WTC11 (cell line): ENCODE data around the gene DDR2. TPM values are rescaled to one million over a fixed set of nuclear protein-coding genes. Genes with fewer than 3 reads are reported as not detected.

Experiments
- ATAC-seq: fragments of 200-7000 bp; cut with Tn5 transposase; 2 replicates; pipeline ENCODE4 v1.10.0; 2021; ENCODE audit warnings: mild to moderate bottlenecking, moderate library complexity
- CTCF ChIA-PET: fragments of 300-600 bp; sonication (Branson Sonifier 250); formaldehyde crosslinking; loops from one replicate; lab custom pipeline; 2021; ENCODE audit warnings: antibody characterized with exemption; lab: Charles Lee
- POLR2A ChIA-PET: fragments of 350-600 bp; sonication (Branson Sonifier 250); formaldehyde crosslinking; loops from one replicate; lab custom pipeline; 2021; ENCODE audit warnings: antibody characterized with exemption; lab: Charles Lee
- DNase-seq: peaks from one replicate; pipeline ENCODE4 v3.0.0; 2021; ENCODE audit warnings: low spot score
- H3K27ac Mint-ChIP-seq: 2 replicates; pipeline ENCODE4 v1.8.0; 2021; ENCODE audit warnings: mixed read lengths
- H3K27me3 Mint-ChIP-seq: 2 replicates; pipeline ENCODE4 v1.8.0; 2021; ENCODE audit warnings: low read depth, mild to moderate bottlenecking, moderate library complexity, mixed read lengths
- H3K36me3 Mint-ChIP-seq: 2 replicates; pipeline ENCODE4 v1.8.0; 2021; ENCODE audit warnings: mixed read lengths
- H3K4me1 Mint-ChIP-seq: 2 replicates; pipeline ENCODE4 v1.8.0; 2022; ENCODE audit warnings: mixed read lengths
- H3K4me3 Mint-ChIP-seq: 2 replicates; pipeline ENCODE4 v1.8.0; 2021; ENCODE audit warnings: mild to moderate bottlenecking, moderate library complexity, mixed read lengths
- H3K9me3 Mint-ChIP-seq: 2 replicates; pipeline ENCODE4 v1.8.0; 2021; ENCODE audit warnings: mixed read lengths
- ELF4 ChIP-seq: sonication (generic); formaldehyde crosslinking; IDR thresholded peaks from 2 replicates; pipeline ENCODE4 v1.8.1; 2022; ENCODE audit warnings: low read depth, mild to moderate bottlenecking, moderate library complexity, missing genetic modification reagents
- EMX1 ChIP-seq: fragments of 250-450 bp; sonication (Bioruptor Pico); IDR thresholded peaks from 2 replicates; pipeline ENCODE4 v1.8.0; 2021; ENCODE audit warnings: mild to moderate bottlenecking
- ETV6 ChIP-seq: sonication (generic); formaldehyde crosslinking; IDR thresholded peaks from 2 replicates; pipeline ENCODE4 v1.8.1; 2022; ENCODE audit warnings: mild to moderate bottlenecking, missing genetic modification reagents
- GTF2I ChIP-seq: fragments of 250-450 bp; sonication (Bioruptor Pico); conservative IDR thresholded peaks from 2 replicates; pipeline ENCODE4 v1.4.0; 2021; ENCODE audit warnings: mild to moderate bottlenecking
- HMGA2 ChIP-seq: fragments of 250-450 bp; sonication (Bioruptor Pico); IDR thresholded peaks from 2 replicates; pipeline ENCODE4 v1.4.0; 2021; ENCODE audit warnings: mild to moderate bottlenecking, moderate library complexity
- JUN ChIP-seq: sonication (generic); formaldehyde crosslinking; IDR thresholded peaks from 2 replicates; pipeline ENCODE4 v1.8.0; 2023; ENCODE audit warnings: mild to moderate bottlenecking, missing genetic modification reagents
- KAT7 ChIP-seq: sonication (generic); formaldehyde crosslinking; IDR thresholded peaks from 2 replicates; pipeline ENCODE4 v1.8.1; 2023; ENCODE audit warnings: missing genetic modification reagents, mild to moderate bottlenecking, borderline replicate concordance
- NR2C2 ChIP-seq: sonication (generic); formaldehyde crosslinking; IDR thresholded peaks from 2 replicates; pipeline ENCODE4 v1.8.0; 2022; ENCODE audit warnings: mild to moderate bottlenecking, missing genetic modification reagents
- OVOL2 ChIP-seq: fragments of 250-450 bp; sonication (Bioruptor Pico); IDR thresholded peaks from 2 replicates; pipeline ENCODE4 v1.9.0; 2021; ENCODE audit warnings: mild to moderate bottlenecking, borderline replicate concordance
- PRRX2 ChIP-seq: fragments of 250-450 bp; sonication (Bioruptor Pico); IDR thresholded peaks from 2 replicates; pipeline ENCODE4 v1.8.0; 2021; ENCODE audit warnings: mild to moderate bottlenecking
- RELA ChIP-seq: sonication (generic); formaldehyde crosslinking; IDR thresholded peaks from 2 replicates; pipeline ENCODE4 v1.8.1; 2022; ENCODE audit warnings: missing genetic modification reagents, mild to moderate bottlenecking, borderline replicate concordance
- SMAD3 ChIP-seq: sonication (generic); formaldehyde crosslinking; IDR thresholded peaks from 2 replicates; pipeline ENCODE4 v1.8.0; 2022; ENCODE audit warnings: missing genetic modification reagents, mild to moderate bottlenecking, borderline replicate concordance
- SP1 ChIP-seq: sonication (generic); formaldehyde crosslinking; conservative IDR thresholded peaks from 2 replicates; pipeline ENCODE4 v1.8.1; 2022; ENCODE audit warnings: missing genetic modification reagents
- ZNF138 ChIP-seq: sonication (generic); formaldehyde crosslinking; conservative IDR thresholded peaks from 2 replicates; pipeline ENCODE4 v1.8.1; 2022; ENCODE audit warnings: mild to moderate bottlenecking, moderate library complexity, missing genetic modification reagents
- ZNF219 ChIP-seq: sonication (generic); formaldehyde crosslinking; IDR thresholded peaks from 2 replicates; pipeline ENCODE4 v1.8.0; 2023; ENCODE audit warnings: missing genetic modification reagents, mild to moderate bottlenecking, borderline replicate concordance
- total RNA-seq: library from RNA; stranded (reverse); gene quantifications from 3 replicates; pipeline ENCODE4 v1.2.3, GENCODE V29; 2021
- TF ChIP-seq, protein P1 (sequence below): sonication (generic); formaldehyde crosslinking; IDR thresholded peaks from 2 replicates; pipeline ENCODE4 v1.8.0; 2022; ENCODE audit warnings: mild to moderate bottlenecking, missing genetic modification reagents
- TF ChIP-seq, protein P2 (sequence below): sonication (generic); formaldehyde crosslinking; IDR thresholded peaks from 2 replicates; pipeline ENCODE4 v1.8.0; 2022; ENCODE audit warnings: mild to moderate bottlenecking, missing genetic modification reagents
- TF ChIP-seq, protein P3 (sequence below): sonication (generic); formaldehyde crosslinking; IDR thresholded peaks from 2 replicates; pipeline ENCODE4 v1.8.1; 2023; ENCODE audit warnings: mild to moderate bottlenecking, missing genetic modification reagents, moderate library complexity
- TF ChIP-seq, protein P4 (sequence below): fragments of 250-450 bp; sonication (Bioruptor Pico); IDR thresholded peaks from 2 replicates; pipeline ENCODE4 v1.9.0; 2021; ENCODE audit warnings: moderate library complexity, mild to moderate bottlenecking, inconsistent platforms, borderline replicate concordance
- TF ChIP-seq, protein P5 (sequence below): sonication (generic); formaldehyde crosslinking; IDR thresholded peaks from 2 replicates; pipeline ENCODE4 v1.8.1; 2023; ENCODE audit warnings: mild to moderate bottlenecking, moderate library complexity, missing genetic modification reagents
- TF ChIP-seq, protein P6 (sequence below): fragments of 250-450 bp; sonication (Bioruptor Pico); IDR thresholded peaks from 2 replicates; pipeline ENCODE4 v1.9.0; 2021; ENCODE audit warnings: mild to moderate bottlenecking, borderline replicate concordance
- TF ChIP-seq, protein P7 (sequence below): sonication (generic); formaldehyde crosslinking; IDR thresholded peaks from 2 replicates; pipeline ENCODE4 v1.8.0; 2022; ENCODE audit warnings: mild to moderate bottlenecking, missing genetic modification reagents
- TF ChIP-seq, protein P8 (sequence below): sonication (generic); formaldehyde crosslinking; IDR thresholded peaks from 2 replicates; pipeline ENCODE4 v1.8.1; 2023; ENCODE audit warnings: mild to moderate bottlenecking, missing genetic modification reagents

DDR2 gene
- total RNA-seq, 1 experiment from 2014 or later: 0.85 TPM

DNA sequence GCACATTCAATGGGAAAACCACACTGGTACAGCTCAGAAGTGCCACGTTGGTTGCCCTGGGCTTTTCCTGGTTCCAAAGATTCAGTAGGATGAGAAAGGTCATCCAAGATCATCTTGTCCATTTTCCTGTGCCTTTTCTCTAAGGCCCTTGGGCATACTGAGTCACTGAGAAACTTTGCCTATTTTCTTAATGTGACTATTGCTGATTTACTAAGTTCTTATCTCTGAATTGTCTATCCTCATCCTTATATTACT, 101.0 kb downstream of the DDR2 start:
- Mint-ChIP-seq H3K4me3 (no peak overlapping the region), H3K36me3 (no peaks in the 10 kb centered on the region), H3K9me3 (no peaks in the 10 kb centered on the region), H3K27me3 (no peaks in the 10 kb centered on the region), H3K27ac (no peak overlapping the region), H3K4me1 (peaks cover 7% of the 10 kb centered on the region)
- ATAC-seq: no peak
- TF ChIP-seq NR2C2 (CRISPR knock-in tag): no peak
- no peak for TF ChIP-seq KAT7 (CRISPR knock-in tag)
- TF ChIP-seq, protein P1, sequence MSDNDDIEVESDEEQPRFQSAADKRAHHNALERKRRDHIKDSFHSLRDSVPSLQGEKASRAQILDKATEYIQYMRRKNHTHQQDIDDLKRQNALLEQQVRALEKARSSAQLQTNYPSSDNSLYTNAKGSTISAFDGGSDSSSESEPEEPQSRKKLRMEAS (CRISPR knock-in tag): no peak
- TF ChIP-seq, protein P2, sequence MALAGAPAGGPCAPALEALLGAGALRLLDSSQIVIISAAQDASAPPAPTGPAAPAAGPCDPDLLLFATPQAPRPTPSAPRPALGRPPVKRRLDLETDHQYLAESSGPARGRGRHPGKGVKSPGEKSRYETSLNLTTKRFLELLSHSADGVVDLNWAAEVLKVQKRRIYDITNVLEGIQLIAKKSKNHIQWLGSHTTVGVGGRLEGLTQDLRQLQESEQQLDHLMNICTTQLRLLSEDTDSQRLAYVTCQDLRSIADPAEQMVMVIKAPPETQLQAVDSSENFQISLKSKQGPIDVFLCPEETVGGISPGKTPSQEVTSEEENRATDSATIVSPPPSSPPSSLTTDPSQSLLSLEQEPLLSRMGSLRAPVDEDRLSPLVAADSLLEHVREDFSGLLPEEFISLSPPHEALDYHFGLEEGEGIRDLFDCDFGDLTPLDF (CRISPR knock-in tag): no peak
- TF ChIP-seq, protein P3, sequence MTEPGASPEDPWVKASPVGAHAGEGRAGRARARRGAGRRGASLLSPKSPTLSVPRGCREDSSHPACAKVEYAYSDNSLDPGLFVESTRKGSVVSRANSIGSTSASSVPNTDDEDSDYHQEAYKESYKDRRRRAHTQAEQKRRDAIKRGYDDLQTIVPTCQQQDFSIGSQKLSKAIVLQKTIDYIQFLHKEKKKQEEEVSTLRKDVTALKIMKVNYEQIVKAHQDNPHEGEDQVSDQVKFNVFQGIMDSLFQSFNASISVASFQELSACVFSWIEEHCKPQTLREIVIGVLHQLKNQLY (CRISPR knock-in tag): no peak
- no peak for TF ChIP-seq ETV6
- no peak for TF ChIP-seq PRRX2 (CRISPR knock-in tag)
- TF ChIP-seq ELF4 (CRISPR knock-in tag): no peak
- TF ChIP-seq, protein P4, sequence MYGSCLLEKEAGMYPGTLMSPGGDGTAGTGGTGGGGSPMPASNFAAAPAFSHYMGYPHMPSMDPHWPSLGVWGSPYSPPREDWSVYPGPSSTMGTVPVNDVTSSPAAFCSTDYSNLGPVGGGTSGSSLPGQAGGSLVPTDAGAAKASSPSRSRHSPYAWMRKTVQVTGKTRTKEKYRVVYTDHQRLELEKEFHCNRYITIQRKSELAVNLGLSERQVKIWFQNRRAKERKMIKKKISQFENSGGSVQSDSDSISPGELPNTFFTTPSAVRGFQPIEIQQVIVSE (CRISPR knock-in tag): no peak
- no peak for TF ChIP-seq EMX1 (CRISPR knock-in tag)
- no peak for TF ChIP-seq GTF2I (CRISPR knock-in tag)
- TF ChIP-seq ZNF219 (CRISPR knock-in tag): no peak
- TF ChIP-seq, protein P5, sequence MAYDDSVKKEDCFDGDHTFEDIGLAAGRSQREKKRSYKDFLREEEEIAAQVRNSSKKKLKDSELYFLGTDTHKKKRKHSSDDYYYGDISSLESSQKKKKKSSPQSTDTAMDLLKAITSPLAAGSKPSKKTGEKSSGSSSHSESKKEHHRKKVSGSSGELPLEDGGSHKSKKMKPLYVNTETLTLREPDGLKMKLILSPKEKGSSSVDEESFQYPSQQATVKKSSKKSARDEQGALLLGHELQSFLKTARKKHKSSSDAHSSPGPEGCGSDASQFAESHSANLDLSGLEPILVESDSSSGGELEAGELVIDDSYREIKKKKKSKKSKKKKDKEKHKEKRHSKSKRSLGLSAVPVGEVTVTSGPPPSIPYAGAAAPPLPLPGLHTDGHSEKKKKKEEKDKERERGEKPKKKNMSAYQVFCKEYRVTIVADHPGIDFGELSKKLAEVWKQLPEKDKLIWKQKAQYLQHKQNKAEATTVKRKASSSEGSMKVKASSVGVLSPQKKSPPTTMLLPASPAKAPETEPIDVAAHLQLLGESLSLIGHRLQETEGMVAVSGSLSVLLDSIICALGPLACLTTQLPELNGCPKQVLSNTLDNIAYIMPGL: no peak
- ChIA-PET CTCF (interaction anchor here (0.6 kb wide), 1 partner anchor 11 kb away, joined by 3 read pairs; no protein-coding TSS in a partner anchor), POLR2A (interaction anchor here (0.7 kb wide), 1 partner anchor 68 kb away, joined by 3 read pairs; no protein-coding TSS in a partner anchor)
- no peak for DNase-seq

DNA sequence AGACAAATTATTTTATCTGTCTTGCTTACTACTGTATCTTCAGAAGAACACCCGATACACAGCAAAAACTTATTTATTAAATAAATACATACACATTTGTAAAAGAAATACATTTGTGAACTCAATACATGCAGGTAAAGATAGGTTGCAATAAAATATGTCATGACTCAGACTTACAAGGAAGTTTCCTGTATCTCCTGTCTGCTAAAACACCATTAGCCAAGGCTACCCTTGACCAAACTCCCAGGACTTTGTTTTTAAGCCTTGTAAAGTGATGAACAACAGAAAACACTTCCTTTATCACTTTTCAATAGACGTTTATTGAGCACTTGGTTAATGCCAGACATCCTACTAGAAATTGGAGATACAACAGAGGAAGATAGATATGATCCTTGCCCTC, 101.8 kb downstream of the DDR2 start:
- POLR2A ChIA-PET: no interaction called here
- DNase-seq (no peak), ATAC-seq (no peak)
- no peaks in the 10 kb centered on the region for H3K36me3 Mint-ChIP-seq
- no peaks in the 10 kb centered on the region for H3K9me3 Mint-ChIP-seq
- peaks cover 7% of the 10 kb centered on the region for H3K4me1 Mint-ChIP-seq
- CTCF ChIA-PET: no interaction called here
- H3K4me3 Mint-ChIP-seq: no peak overlapping the region
- no peak overlapping the region for H3K27ac Mint-ChIP-seq
- no peaks in the 10 kb centered on the region for H3K27me3 Mint-ChIP-seq
- no peak for TF ChIP-seq OVOL2 (CRISPR knock-in tag)
- TF ChIP-seq, protein P6, sequence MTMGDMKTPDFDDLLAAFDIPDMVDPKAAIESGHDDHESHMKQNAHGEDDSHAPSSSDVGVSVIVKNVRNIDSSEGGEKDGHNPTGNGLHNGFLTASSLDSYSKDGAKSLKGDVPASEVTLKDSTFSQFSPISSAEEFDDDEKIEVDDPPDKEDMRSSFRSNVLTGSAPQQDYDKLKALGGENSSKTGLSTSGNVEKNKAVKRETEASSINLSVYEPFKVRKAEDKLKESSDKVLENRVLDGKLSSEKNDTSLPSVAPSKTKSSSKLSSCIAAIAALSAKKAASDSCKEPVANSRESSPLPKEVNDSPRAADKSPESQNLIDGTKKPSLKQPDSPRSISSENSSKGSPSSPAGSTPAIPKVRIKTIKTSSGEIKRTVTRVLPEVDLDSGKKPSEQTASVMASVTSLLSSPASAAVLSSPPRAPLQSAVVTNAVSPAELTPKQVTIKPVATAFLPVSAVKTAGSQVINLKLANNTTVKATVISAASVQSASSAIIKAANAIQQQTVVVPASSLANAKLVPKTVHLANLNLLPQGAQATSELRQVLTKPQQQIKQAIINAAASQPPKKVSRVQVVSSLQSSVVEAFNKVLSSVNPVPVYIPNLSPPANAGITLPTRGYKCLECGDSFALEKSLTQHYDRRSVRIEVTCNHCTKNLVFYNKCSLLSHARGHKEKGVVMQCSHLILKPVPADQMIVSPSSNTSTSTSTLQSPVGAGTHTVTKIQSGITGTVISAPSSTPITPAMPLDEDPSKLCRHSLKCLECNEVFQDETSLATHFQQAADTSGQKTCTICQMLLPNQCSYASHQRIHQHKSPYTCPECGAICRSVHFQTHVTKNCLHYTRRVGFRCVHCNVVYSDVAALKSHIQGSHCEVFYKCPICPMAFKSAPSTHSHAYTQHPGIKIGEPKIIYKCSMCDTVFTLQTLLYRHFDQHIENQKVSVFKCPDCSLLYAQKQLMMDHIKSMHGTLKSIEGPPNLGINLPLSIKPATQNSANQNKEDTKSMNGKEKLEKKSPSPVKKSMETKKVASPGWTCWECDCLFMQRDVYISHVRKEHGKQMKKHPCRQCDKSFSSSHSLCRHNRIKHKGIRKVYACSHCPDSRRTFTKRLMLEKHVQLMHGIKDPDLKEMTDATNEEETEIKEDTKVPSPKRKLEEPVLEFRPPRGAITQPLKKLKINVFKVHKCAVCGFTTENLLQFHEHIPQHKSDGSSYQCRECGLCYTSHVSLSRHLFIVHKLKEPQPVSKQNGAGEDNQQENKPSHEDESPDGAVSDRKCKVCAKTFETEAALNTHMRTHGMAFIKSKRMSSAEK: no peak
- TF ChIP-seq, protein P7, sequence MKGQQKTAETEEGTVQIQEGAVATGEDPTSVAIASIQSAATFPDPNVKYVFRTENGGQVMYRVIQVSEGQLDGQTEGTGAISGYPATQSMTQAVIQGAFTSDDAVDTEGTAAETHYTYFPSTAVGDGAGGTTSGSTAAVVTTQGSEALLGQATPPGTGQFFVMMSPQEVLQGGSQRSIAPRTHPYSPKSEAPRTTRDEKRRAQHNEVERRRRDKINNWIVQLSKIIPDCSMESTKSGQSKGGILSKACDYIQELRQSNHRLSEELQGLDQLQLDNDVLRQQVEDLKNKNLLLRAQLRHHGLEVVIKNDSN (CRISPR knock-in tag): no peak
- TF ChIP-seq SMAD3 (CRISPR knock-in tag): no peak
- no peak for TF ChIP-seq JUN (CRISPR knock-in tag)
- no peak for TF ChIP-seq SP1
- TF ChIP-seq, protein P8, sequence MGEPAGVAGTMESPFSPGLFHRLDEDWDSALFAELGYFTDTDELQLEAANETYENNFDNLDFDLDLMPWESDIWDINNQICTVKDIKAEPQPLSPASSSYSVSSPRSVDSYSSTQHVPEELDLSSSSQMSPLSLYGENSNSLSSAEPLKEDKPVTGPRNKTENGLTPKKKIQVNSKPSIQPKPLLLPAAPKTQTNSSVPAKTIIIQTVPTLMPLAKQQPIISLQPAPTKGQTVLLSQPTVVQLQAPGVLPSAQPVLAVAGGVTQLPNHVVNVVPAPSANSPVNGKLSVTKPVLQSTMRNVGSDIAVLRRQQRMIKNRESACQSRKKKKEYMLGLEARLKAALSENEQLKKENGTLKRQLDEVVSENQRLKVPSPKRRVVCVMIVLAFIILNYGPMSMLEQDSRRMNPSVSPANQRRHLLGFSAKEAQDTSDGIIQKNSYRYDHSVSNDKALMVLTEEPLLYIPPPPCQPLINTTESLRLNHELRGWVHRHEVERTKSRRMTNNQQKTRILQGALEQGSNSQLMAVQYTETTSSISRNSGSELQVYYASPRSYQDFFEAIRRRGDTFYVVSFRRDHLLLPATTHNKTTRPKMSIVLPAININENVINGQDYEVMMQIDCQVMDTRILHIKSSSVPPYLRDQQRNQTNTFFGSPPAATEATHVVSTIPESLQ (CRISPR knock-in tag): no peak
- TF ChIP-seq ELF4 (CRISPR knock-in tag): no peak
- no peak for TF ChIP-seq RELA (CRISPR knock-in tag)
- TF ChIP-seq ZNF138 (CRISPR knock-in tag): no peak
- TF ChIP-seq HMGA2 (CRISPR knock-in tag): no peak
